Measurements from ENCODE around the gene NIT1. TPM values are rescaled to one million over a fixed set of nuclear protein-coding genes. Genes with fewer than 3 reads are reported as not detected.

NIT1 gene
- total RNA-seq, 4 donors from 2014 or later = 32.8 to 35.6 (median 34.8) TPM

GRCh38 chr1:161153176-161153575 is 35.3 kb downstream of the NIT1 start:
- DNase-seq (ENCODE audit: extremely low spot score) = no peak
- peak overlapping the region; percentile 63 to 73 (median 64) for H3K4me3 ChIP-seq
- H3K27me3 ChIP-seq = no peaks in the 10 kb centered on the region
- TF ChIP-seq CTCF (IDR thresholded peaks at IDR 0.05) = no peak
- TF ChIP-seq EP300 (IDR thresholded peaks at IDR 0.05) = no peak
- TF ChIP-seq POLR2AphosphoS5 (IDR thresholded peaks at IDR 0.05) = no peak
- no peak for TF ChIP-seq POLR2A (IDR thresholded peaks at IDR 0.05; ENCODE audit: low read depth)
- WGBS = 22% methylated on average over 9 of the region's 9 CpGs
- H3K9me3 ChIP-seq = no peaks in the 10 kb centered on the region
- intact Hi-C loops (cut with DNase I) = no loop called here
- peaks cover 9 to 24% (median 20%) of the 10 kb centered on the region in 4 donors for H3K4me1 ChIP-seq
- peak overlapping the region; percentile 84 to 92 (median 85) for H3K27ac ChIP-seq (replicated peaks in 1 of 4)
- H3K36me3 ChIP-seq = peaks cover 5 to 16% (median 12%) of the 10 kb centered on the region in 4 donors

GRCh38 chr1:161153682-161154337 is 35.9 kb downstream of the NIT1 start, which contains the start of gene UFC1:
TSS of gene UFC1 (plus strand) at chr1:161153978. CDS start at chr1:161153998, 20 bp downstream.
- Histone ChIP-seq H3K9me3 (no peaks in the 10 kb centered on the region), H3K4me1 (peaks cover 14 to 30% (median 25%) of the 10 kb centered on the region in 4 donors), H3K36me3 (peaks cover 5 to 20% (median 15%) of the 10 kb centered on the region in 4 donors), H3K4me3 (peak within 1 kb of the TSS; percentile 63 to 73 (median 64)), H3K27ac (replicated peaks in 1 of 4) (peak within 1 kb of the TSS; percentile 84 to 92 (median 85)), H3K27me3 (no peaks in the 10 kb centered on the region)
- WGBS = under 1% methylated on average over 20 of the region's 33 CpGs
- intact Hi-C loops (cut with DNase I) = loop anchor here (2.0 kb wide), 1 partner anchor 21 kb away; the partner anchor contains the start of gene DEDD
- TF ChIP-seq EP300 (IDR thresholded peaks at IDR 0.05) = no peak
- TF ChIP-seq POLR2AphosphoS5 (IDR thresholded peaks at IDR 0.05) = peak; percentile 57 to 74
- DNase-seq (ENCODE audit: extremely low spot score) = peak; percentile 95

- intact Hi-C loops (cut with DNase I) = no loop called here
These were observed 40.0 kb downstream of the NIT1 start for GRCh38 chr1:161157867-161158266.

GRCh38 chr1:161158316-161159010 is 40.6 kb downstream of the NIT1 start:
- 74% methylated on average over 9 of the region's 9 CpGs for WGBS
- Histone ChIP-seq H3K9me3 (no peaks in the 10 kb centered on the region), H3K36me3 (peaks cover 5 to 50% (median 34%) of the 10 kb centered on the region in 4 donors), H3K27ac (replicated peaks in 1 of 4) (peak overlapping the region; percentile 87 to 90 (median 88)), H3K4me3 (peak overlapping the region; percentile 81 to 88 (median 86)), H3K4me1 (peaks cover 36 to 56% (median 46%) of the 10 kb centered on the region in 4 donors), H3K27me3 (no peaks in the 10 kb centered on the region)
- intact Hi-C loops (cut with DNase I) = no loop called here
- DNase-seq (ENCODE audit: extremely low spot score) = no peak
- TF ChIP-seq CTCF (IDR thresholded peaks at IDR 0.05) (no peak), POLR2A (IDR thresholded peaks at IDR 0.05; ENCODE audit: low read depth) (no peak), POLR2AphosphoS5 (IDR thresholded peaks at IDR 0.05) (no peak), EP300 (IDR thresholded peaks at IDR 0.05) (no peak)

More at GRCh38 chr1:161157867-161158266, 40.0 kb downstream of the NIT1 start:
- 71% methylated on average over 1 of the region's 1 CpG for WGBS
- no peak for DNase-seq (ENCODE audit: extremely low spot score)
- H3K27me3 ChIP-seq = no peaks in the 10 kb centered on the region
- H3K4me3 ChIP-seq = no peak overlapping the region
- H3K4me1 ChIP-seq = peaks cover 36 to 62% (median 52%) of the 10 kb centered on the region in 4 donors
- H3K36me3 ChIP-seq = peaks cover 5 to 44% (median 30%) of the 10 kb centered on the region in 4 donors
- H3K27ac ChIP-seq (replicated peaks in 1 of 4) = no peak overlapping the region
- H3K9me3 ChIP-seq = no peaks in the 10 kb centered on the region
- no peak for TF ChIP-seq POLR2AphosphoS5 (IDR thresholded peaks at IDR 0.05)
- TF ChIP-seq POLR2A (IDR thresholded peaks at IDR 0.05; ENCODE audit: low read depth) = no peak
- no peak for TF ChIP-seq EP300 (IDR thresholded peaks at IDR 0.05)
- no peak for TF ChIP-seq CTCF (IDR thresholded peaks at IDR 0.05)
